Gastroesophageal sphincter (tissue), 3 donors: ENCODE measurements around the gene MBD2.

Experiments used
- CTCF ChIP-seq, 4 experiments: fragments of 200-600 bp in 2 of 4; fragments of 450-650 bp in 2 of 4; sonication (generic) in 1 of 4; IDR thresholded peaks; one replicate each; pipeline ENCODE4 v1.5.1; 2017 to 2019; ENCODE audit warnings: antibody characterized with exemption in 4 of 4, mild to moderate bottlenecking in 2 of 4, moderate library complexity in 2 of 4
- EP300 ChIP-seq: sonication (generic); formaldehyde crosslinking; IDR thresholded peaks from one replicate; pipeline ENCODE4 v1.6.1; 2017; ENCODE audit warnings: antibody characterized with exemption, mild to moderate bottlenecking
- POLR2AphosphoS5 ChIP-seq: sonication (generic); formaldehyde crosslinking; IDR thresholded peaks from one replicate; pipeline ENCODE4 v1.6.1; 2017; ENCODE audit warnings: antibody characterized with exemption

- TF ChIP-seq CTCF (IDR thresholded peaks at IDR 0.05) (no peak), POLR2AphosphoS5 (no peak), EP300 (no peak)
Measured at GRCh38 chr18:54117853-54118773, 106.4 kb downstream of the MBD2 start.
